Breast epithelium (tissue), 4 donors: ENCODE measurements around the gene PCDHGA1. TPM values are rescaled to one million over a fixed set of nuclear protein-coding genes. Genes with fewer than 3 reads are reported as not detected.
A peak's percentile ranks its signal among the peaks of the same experiment; 100 is the strongest.
"Not testable (repeated sequence)": the region's sequence is repeated elsewhere in the genome, so short reads cannot be mapped to it uniquely, and the experiment has no call there.

Experiments
- DNase-seq, 2 donors: peaks; one replicate each; pipeline ENCODE4 v3.0.0-alpha.2; 2019; ENCODE audit warnings: low spot score in 2 of 2
- H3K27ac ChIP-seq, 2 donors: fragments of 200-600 bp; sonication (generic) in 1 of 2; one replicate each; pipeline ENCODE4 v1.5.1; 2016 to 2019; ENCODE audit warnings: mild to moderate bottlenecking in 1 of 2
- H3K27me3 ChIP-seq, 2 donors: fragments of 200-600 bp; sonication (generic) in 1 of 2; one replicate each; pipeline versions ENCODE4 v1.5.1 to v1.6.0; 2017 to 2019; ENCODE audit warnings: control low read depth in 1 of 2, mild to moderate bottlenecking in 1 of 2
- H3K36me3 ChIP-seq: fragments of 200-600 bp; one replicate; pipeline ENCODE4 v1.5.1; 2019
- H3K4me1 ChIP-seq, 2 donors: fragments of 200-600 bp; sonication (generic); one replicate each; pipeline ENCODE4 v1.5.1; 2016 to 2019; ENCODE audit warnings: control low read depth in 1 of 2
- H3K4me3 ChIP-seq, 3 donors: fragments of 200-600 bp; sonication (generic); 1 replicate in 2 of 3; 2 replicates in 1 of 3; pipeline ENCODE4 v1.5.1; 2016 to 2019; ENCODE audit warnings: mild to moderate bottlenecking in 3 of 3, moderate library complexity in 2 of 3
- H3K9me3 ChIP-seq, 2 donors: fragments of 200-600 bp; sonication (generic) in 1 of 2; one replicate each; pipeline ENCODE4 v1.5.1; 2016 to 2019; ENCODE audit warnings: control low read depth in 1 of 2
- CTCF ChIP-seq, 3 donors: fragments of 450-650 bp; IDR thresholded peaks; one replicate each; pipeline ENCODE4 v1.5.1; 2016 to 2017; ENCODE audit warnings: antibody characterized with exemption in 3 of 3, mild to moderate bottlenecking in 3 of 3, moderate library complexity in 3 of 3
- POLR2A ChIP-seq: fragments of 450-650 bp; IDR thresholded peaks from one replicate; pipeline ENCODE4 v1.6.1; 2016; ENCODE audit warnings: antibody characterized with exemption, mild to moderate bottlenecking, moderate library complexity
- POLR2AphosphoS5 ChIP-seq, 3 donors: sonication (generic); formaldehyde crosslinking; IDR thresholded peaks; one replicate each; pipeline ENCODE4 v1.6.1; 2017; ENCODE audit warnings: antibody characterized with exemption in 3 of 3
- intact Hi-C: fragments of 100-400 bp; cut with DNase I; formaldehyde crosslinking; loops from one replicate; pipeline ENCODE4 v1.15.1; 2023; ENCODE audit warnings: low total_unique reads
- total RNA-seq, 3 donors: library from RNA; depleted of rRNA; stranded (reverse); fragments of >200 nt; gene quantifications; one replicate each; pipeline ENCODE4 v1.1.0, GENCODE V29; 2016

The PCDHGA1 gene
- total RNA-seq, 3 donors from 2014 or later = 0.80 to 1.3 (median 1.2) TPM

GRCh38 chr5:141412854-141413539 lies 82.7 kb downstream of the PCDHGA1 start, which contains the start of gene PCDHGA10:
PCDHGA10 (plus strand) TSS chr5:141412987; CDS start chr5:141413176, 189 bp downstream.
- Histone ChIP-seq H3K4me3 (peak within 1 kb of the TSS; percentile 29 to 59 (median 30)), H3K27ac (no peak within 1 kb of the TSS), H3K4me1 (no peaks in the 10 kb centered on the region), H3K36me3 (no peaks in the 10 kb centered on the region), H3K9me3 (peaks cover 73 to 99% of the 10 kb centered on the region in 2 donors), H3K27me3 (no peaks in the 10 kb centered on the region)
- TF ChIP-seq CTCF (IDR thresholded peaks at IDR 0.05) (peak in 1 of 3 donors; percentile 19), POLR2A (no peak)
- DNase-seq = no peak
- intact Hi-C loops = no loop called here

DNA sequence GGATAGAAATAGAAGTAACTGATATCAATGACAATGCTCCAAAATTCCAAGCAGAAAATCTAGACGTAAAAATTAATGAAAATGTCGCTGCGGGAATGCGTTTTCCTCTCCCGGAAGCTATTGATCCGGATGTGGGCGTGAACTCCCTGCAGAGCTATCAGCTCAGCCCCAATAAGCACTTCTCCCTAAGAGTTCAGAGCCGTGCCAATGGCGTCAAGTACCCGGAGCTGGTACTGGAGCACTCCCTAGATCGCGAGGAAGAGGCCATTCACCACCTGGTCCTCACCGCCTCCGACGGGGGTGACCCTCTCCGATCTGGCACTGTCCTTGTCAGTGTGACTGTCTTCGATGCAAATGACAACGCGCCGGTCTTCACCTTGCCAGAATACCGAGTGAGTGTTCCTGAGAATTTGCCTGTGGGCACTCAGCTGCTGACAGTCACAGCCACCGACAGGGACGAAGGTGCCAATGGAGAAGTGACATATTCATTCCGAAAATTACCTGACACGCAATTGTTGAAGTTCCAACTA lies 83.3 kb downstream of the PCDHGA1 start:
- Histone ChIP-seq H3K27me3 (no peaks in the 10 kb centered on the region), H3K4me1 (no peaks in the 10 kb centered on the region), H3K9me3 (peaks cover 73 to 99% of the 10 kb centered on the region in 2 donors), H3K27ac (no peak overlapping the region), H3K4me3 (peak overlapping the region; percentile 29 to 59 (median 30)), H3K36me3 (no peaks in the 10 kb centered on the region)
- TF ChIP-seq POLR2A (no peak), CTCF (IDR thresholded peaks at IDR 0.05) (no peak), POLR2AphosphoS5 (IDR thresholded peaks at IDR 0.05) (no peak)
- intact Hi-C loops = no loop called here
- no peak for DNase-seq

DNA sequence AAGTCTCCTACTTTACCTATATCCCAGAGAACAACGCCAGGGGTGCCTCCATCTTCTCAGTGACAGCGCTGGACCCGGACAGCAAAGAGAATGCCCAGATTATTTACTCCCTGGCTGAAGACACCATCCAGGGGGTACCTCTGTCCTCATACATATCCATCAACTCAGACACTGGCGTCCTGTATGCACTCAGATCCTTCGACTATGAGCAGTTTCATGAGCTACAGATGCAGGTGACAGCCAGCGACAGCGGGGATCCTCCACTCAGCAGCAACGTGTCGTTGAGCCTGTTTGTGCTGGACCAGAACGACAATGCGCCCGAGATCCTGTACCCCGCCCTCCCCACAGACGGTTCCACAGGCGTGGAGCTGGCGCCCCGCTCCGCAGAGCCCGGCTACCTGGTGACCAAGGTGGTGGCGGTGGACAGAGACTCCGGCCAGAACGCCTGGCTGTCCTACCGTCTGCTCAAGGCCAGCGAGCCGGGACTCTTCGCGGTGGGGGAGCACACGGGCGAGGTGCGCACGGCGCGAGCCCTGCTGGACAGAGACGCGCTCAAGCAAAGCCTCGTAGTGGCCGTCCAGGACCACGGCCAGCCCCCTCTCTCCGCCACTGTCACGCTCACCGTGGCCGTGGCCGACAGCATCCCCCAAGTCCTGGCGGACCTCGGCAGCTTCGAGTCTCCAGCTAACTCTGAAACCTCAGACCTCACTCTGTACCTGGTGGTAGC lies 84.4 kb downstream of the PCDHGA1 start:
- intact Hi-C loops, H3K36me3 ChIP-seq, DNase-seq, H3K27me3 ChIP-seq, H3K27ac ChIP-seq, H3K4me1 ChIP-seq: not testable (repeated sequence)
- peaks cover 73 to 99% of the 10 kb centered on the region in 2 donors for H3K9me3 ChIP-seq
- peak overlapping the region in 1 of 3 donors; percentile 31 for H3K4me3 ChIP-seq

DNA sequence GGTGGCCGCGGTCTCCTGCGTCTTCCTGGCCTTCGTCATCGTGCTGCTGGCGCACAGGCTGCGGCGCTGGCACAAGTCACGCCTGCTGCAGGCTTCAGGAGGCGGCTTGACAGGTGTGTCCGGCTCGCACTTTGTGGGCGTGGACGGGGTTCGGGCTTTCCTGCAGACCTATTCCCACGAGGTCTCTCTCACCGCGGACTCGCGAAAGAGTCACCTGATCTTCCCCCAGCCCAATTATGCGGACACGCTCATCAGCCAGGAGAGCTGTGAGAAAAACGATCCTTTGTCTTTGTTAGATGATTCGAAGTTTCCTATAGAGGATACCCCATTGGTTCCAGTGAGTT lies 84.9 kb downstream of the PCDHGA1 start:
- H3K36me3 ChIP-seq, H3K27ac ChIP-seq, DNase-seq, H3K27me3 ChIP-seq, H3K4me1 ChIP-seq, intact Hi-C loops: not testable (repeated sequence)
- peak overlapping the region in 1 of 3 donors; percentile 12 for H3K4me3 ChIP-seq
- peaks cover 72 to 99% of the 10 kb centered on the region in 2 donors for H3K9me3 ChIP-seq

DNA sequence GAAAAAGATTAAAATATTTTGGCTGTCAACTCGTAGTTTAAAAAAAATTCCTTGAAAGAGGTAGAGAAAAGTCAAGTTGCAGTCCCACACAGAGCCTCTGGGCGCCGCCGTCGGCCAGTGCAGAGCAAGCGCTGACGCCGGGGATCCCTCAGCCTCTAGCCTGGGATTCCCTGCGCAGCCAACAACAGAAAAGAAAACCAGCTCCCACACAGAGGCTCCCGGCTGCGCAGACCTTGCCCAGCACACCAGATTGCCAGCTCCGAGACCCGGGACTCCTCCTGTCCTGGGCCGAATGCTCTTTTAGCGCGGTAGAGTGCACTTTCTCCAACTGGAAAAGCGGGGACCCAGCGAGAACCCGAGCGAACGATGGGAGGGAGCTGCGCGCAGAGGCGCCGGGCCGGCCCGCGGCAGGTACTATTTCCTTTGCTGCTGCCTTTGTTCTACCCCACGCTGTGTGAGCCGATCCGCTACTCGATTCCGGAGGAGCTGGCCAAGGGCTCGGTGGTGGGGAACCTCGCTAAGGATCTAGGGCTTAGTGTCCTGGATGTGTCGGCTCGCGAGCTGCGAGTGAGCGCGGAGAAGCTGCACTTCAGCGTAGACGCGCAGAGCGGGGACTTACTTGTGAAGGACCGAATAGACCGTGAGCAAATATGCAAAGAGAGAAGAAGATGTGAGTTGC lies 87.3 kb downstream of the PCDHGA1 start, which contains the start of gene PCDHGB7:
TSS of gene PCDHGB7 (plus strand) at position 184 of the 679 bp plus-strand sequence. CDS start at position 367, 183 bp downstream.
- intact Hi-C loops = loop anchor here (1.0 kb wide), 1 partner anchor 8 kb away; no protein-coding TSS in a partner anchor

More for the DNA sequence above, 87.3 kb downstream of the PCDHGA1 start, which contains the start of gene PCDHGB7:
- peaks cover 78 to 99% of the 10 kb centered on the region in 2 donors for H3K9me3 ChIP-seq
- peak within 1 kb of the TSS; percentile 39 to 63 (median 40) for H3K4me3 ChIP-seq
- peak within 1 kb of the TSS in 1 of 2 donors; percentile 57 for H3K27ac ChIP-seq
- not testable (repeated sequence) for H3K4me1 ChIP-seq, H3K36me3 ChIP-seq, H3K27me3 ChIP-seq
- peak; percentile 37 to 64 (median 37) for TF ChIP-seq CTCF (IDR thresholded peaks at IDR 0.05)
- peak in 1 of 2 donors; percentile 48 for DNase-seq
